ENCODE measurements around the gene IKZF2.

Gene IKZF2

GRCh38 chr2:213151437-213152064 lies at the start of gene IKZF2:
Gene IKZF2 (minus strand): TSS chr2:213151612. CDS start chr2:213148629, 2,983 bp downstream.
- peak; percentile 74 for DNase-seq

DNA sequence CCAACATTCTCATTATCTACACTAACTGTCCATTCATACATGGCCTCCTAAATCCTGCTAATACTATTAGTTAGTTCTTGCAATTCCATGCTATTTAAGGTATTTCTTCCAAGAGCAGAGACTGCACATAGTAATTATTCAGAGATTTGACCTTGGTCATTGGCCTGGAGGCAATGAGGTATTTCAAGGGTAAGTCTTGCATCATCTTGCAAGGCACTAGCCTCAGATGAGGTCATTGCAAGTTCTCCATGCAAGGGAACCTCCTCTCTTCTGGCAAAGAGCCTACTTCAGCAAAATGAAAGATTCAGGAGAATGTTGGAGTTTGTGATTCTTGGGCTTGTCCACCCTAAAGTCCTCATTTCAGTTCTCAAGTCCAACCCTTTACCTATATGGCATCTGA lies 48.5 kb upstream of the IKZF2 start:
- no peak for DNase-seq

- no peak for DNase-seq
Measured at GRCh38 chr2:213189001-213189899, 37.8 kb upstream of the IKZF2 start.

GRCh38 chr2:213188533-213188867 lies 37.1 kb upstream of the IKZF2 start:
- no peak for DNase-seq

DNA sequence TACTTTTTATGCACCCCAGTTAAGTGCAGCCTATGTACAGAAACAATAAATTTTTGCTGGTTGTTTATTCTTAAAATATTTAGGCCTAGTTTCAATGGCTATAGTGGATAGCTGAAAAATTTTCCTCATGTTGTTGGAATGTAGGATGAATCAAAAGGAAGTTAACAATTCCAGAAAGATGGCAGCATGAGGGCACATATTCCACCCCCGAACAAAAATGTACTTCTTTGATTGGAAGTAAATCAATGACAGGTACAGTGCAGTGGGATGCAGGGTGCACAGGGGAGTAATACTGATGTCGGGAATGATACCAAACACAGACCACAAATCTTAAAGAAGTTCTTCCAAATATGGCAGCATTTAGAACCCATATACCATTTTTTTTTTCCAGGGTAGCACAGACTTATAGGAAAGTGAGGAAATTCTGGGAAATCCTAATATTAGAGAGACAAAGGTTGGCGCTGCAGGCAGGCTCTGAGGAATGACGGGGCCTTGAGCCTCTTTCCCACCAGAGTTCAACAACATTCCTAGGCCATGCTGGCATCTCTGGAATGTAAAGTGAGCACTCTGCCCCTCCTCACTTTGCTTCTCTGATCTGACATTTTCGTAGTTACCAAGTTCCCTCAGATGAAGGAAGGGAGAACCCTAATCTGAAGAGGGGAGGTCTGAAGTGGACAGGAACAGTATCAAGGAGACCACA lies 36.6 kb upstream of the IKZF2 start:
- DNase-seq = no peak

GRCh38 chr2:213187386-213187785 lies 36.0 kb upstream of the IKZF2 start:
- no peak for DNase-seq

- no peak for DNase-seq
Measured at GRCh38 chr2:213185147-213185822, 33.9 kb upstream of the IKZF2 start.

DNA sequence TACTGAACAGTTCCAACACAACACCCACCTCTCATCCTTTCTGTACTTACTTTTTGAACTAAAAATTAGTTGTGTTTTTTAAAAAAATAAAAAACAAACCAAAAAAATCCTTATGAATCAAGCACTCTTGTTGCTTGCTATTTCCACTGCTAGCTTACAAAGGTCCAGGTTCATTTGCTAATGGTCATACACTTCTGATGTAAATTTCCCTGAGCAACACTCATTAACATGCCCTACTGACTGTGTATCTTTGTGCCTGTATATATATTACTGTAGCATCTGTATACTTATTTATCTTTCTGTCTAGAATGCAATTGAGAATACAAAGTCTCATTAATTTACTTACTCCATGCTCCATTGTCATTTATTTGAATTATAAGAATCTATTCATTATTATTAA lies 30.3 kb upstream of the IKZF2 start:
- DNase-seq = no peak

- DNase-seq = no peak
Measured at GRCh38 chr2:213177679-213178078, 26.3 kb upstream of the IKZF2 start.

DNA sequence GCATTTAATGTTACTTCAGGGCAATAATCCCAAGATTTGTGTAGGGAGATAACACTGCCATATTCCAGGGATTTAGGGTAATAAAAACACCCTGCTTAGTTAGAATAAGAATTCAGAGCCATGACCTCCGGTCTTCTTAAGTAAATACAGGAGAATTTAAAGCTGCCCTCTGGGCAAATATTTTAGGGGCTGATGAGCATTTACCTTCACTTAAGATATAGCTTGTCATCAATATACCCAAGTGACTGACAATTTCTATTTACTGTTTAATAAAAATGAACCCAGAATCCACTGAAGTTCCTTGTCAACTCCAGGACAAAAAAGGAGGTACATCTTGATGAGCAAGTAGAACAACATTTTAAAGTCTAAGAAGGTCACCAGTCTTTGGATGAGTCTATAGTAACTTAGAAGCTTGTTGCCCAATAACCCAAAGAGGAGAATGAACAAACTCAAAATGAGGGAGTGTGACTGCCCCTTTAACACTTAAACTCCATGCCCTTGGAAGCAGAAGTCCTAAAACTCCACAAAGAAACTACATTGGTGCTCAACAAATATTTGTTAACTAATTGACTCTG lies 24.3 kb upstream of the IKZF2 start:
- DNase-seq = no peak

- DNase-seq = no peak
Measured at GRCh38 chr2:213172641-213173040, 21.2 kb upstream of the IKZF2 start.

DNA sequence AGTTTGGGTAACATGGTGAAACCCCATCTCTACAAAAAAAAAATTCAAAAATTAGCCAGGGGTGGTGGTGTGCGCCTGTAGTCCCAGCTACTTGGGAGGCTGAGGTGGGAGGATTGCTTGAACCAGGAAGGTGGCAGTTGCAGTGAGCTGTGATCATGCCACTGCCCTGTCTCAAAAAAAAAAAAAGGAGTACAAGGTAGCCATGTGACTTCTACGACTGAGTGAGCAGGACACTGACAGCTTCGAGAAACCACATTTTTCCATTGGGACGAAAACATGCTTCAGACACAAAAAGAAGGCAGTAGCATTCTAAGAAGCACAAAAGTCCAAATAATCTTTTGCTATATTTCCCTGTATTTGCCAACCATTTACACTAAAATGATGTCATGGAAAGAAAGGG lies 19.7 kb upstream of the IKZF2 start:
- no peak for DNase-seq

DNA sequence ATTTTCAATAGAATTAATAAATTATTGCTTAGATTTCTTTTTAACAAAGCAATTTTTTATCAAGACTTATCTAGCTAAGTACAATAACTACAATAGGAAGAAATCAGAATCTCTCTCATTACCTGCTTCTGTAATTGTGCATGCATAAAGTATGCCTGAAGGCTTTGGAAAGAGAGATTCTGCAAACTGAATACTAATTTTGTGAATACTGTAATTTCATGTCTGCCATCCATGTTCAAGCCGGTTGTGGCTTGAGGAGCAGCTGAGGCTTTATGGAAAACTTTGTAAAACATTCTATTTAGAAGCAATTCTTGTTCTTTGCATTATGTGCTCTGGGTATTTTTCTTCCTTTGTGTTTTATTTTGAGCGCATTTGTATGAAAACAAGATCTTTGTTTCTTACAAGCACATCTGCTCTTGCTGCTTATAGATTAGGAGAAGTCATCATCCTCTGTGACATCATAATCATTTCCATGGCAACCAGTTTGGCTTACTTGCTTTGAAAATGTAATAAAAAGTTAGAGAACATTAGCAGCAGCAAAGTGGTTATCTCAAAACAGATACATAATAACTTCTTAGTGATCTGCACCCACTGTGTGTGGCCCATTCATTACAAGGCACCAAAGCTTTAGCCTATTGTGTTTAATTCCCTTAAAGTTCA lies 16.0 kb upstream of the IKZF2 start:
- no peak for DNase-seq

DNA sequence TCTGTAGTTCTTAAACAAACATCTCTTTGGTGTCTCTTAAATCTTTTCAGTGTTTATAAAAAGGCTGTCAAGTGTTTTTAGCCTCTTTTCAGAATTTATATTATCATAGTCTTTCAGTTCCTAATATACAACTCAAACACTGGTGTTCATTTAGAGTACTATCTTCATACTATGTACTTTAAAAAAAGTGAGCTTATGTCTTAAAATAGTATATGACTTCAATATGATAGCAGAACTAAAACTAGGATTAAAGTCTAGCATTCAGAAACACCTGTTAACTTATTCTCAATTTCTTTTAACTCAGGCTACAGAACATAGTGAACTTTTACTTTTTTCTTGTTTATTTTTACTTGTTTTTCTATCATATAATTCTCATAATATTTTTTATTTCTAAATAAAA lies 14.7 kb upstream of the IKZF2 start:
- no peak for DNase-seq

GRCh38 chr2:213164263-213164662 lies 12.9 kb upstream of the IKZF2 start:
- no peak for DNase-seq

DNA sequence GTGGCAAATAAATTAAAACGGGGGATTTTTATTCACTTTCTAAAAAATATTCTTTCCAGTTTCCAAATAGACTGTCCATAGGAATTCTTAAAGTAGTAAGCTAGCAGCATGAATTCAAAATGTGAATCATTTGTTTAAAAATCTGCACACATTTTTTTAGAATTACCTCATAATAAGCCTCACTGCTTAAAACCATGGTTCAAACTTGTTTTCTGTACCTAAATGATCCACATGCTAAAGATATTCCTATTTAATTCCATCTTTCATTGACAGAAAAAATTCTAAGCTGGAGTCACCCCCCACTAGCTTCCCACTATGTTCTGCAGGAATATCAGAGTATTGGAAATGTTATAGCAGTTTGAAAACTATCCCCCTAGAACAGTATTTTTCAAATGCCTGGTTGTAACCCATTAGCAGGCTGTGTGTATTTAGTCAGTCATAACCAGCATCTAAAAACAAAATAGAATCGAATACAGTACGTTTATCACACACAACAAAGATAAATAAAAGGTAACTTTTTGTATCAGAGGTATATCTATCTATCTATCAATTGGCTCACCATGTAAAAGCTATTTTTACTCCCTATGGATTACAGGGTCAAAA lies 11.2 kb upstream of the IKZF2 start:
- DNase-seq = no peak

- no peak for DNase-seq
Measured at GRCh38 chr2:213161759-213162515, 10.5 kb upstream of the IKZF2 start.

- DNase-seq = no peak
Measured at GRCh38 chr2:213159768-213160167, 8.4 kb upstream of the IKZF2 start.

GRCh38 chr2:213157242-213157641 lies 5.8 kb upstream of the IKZF2 start:
- no peak for DNase-seq

- no peak for DNase-seq
Measured at GRCh38 chr2:213156717-213157116, 5.3 kb upstream of the IKZF2 start.

GRCh38 chr2:213152888-213153287 lies 1.5 kb upstream of the IKZF2 start:
- no peak for DNase-seq
